Activated CD8-positive, alpha-beta memory T cell treated with anti-CD3 and anti-CD28 coated beads, Interleukin-2, amount 50 U/mL, for 24 hours (primary cell): ENCODE data around the gene COL21A1.

ENCODE experiments used
- DNase-seq: peaks from one replicate; pipeline ENCODE4 v3.0.0-alpha.2; 2020; ENCODE audit errors: extremely low read depth

The COL21A1 gene

GRCh38 chr6:56245903-56246351 is 1.5 kb downstream of the COL21A1 start:
- no peak for DNase-seq

GRCh38 chr6:56244528-56245253 is 2.7 kb downstream of the COL21A1 start:
- no peak for DNase-seq

- DNase-seq, result no peak
Observed at GRCh38 chr6:56244089-56244488, 3.3 kb downstream of the COL21A1 start.

- no peak for DNase-seq
Observed at GRCh38 chr6:56243518-56244070, 3.8 kb downstream of the COL21A1 start.

- no peak for DNase-seq
Observed at GRCh38 chr6:56242346-56242745, 5.0 kb downstream of the COL21A1 start.

GRCh38 chr6:56241124-56241802 is 6.1 kb downstream of the COL21A1 start:
- no peak for DNase-seq

GRCh38 chr6:56238352-56238751 is 9.0 kb downstream of the COL21A1 start:
- DNase-seq, result no peak

- no peak for DNase-seq
Observed at GRCh38 chr6:56235245-56235644, 12.1 kb downstream of the COL21A1 start.

GRCh38 chr6:56232436-56232835 is 14.9 kb downstream of the COL21A1 start:
- no peak for DNase-seq

GRCh38 chr6:56231827-56232226 is 15.6 kb downstream of the COL21A1 start:
- no peak for DNase-seq

- no peak for DNase-seq
Observed at GRCh38 chr6:56230976-56231566, 16.3 kb downstream of the COL21A1 start.

GRCh38 chr6:56227071-56227879 is 20.1 kb downstream of the COL21A1 start:
- DNase-seq, result no peak

GRCh38 chr6:56223995-56224394 is 23.4 kb downstream of the COL21A1 start:
- no peak for DNase-seq

GRCh38 chr6:56222499-56222898 is 24.9 kb downstream of the COL21A1 start:
- no peak for DNase-seq

- DNase-seq, result no peak
Observed at GRCh38 chr6:56220078-56220477, 27.3 kb downstream of the COL21A1 start.

GRCh38 chr6:56214703-56215101 is 32.7 kb downstream of the COL21A1 start:
- no peak for DNase-seq

- DNase-seq, result no peak
Observed at GRCh38 chr6:56214041-56214702, 33.2 kb downstream of the COL21A1 start.

GRCh38 chr6:56211724-56212123 is 35.7 kb downstream of the COL21A1 start:
- DNase-seq, result no peak

GRCh38 chr6:56204134-56204533 is 43.2 kb downstream of the COL21A1 start:
- no peak for DNase-seq

GRCh38 chr6:56199956-56200355 is 47.4 kb downstream of the COL21A1 start:
- no peak for DNase-seq

GRCh38 chr6:56193846-56194245 is 53.5 kb downstream of the COL21A1 start:
- no peak for DNase-seq
